HEK293 (cell line): ENCODE results near the gene CAPN12.

Experiments used
- CTCF ChIA-PET: fragments of 350-600 bp; formaldehyde crosslinking; extraction: SDS; loops from one replicate; lab custom pipeline; 2021; ENCODE audit warnings: antibody characterized with exemption; lab: Yijun Ruan, JAX
- POLR2A ChIA-PET: fragments of 300-600 bp; formaldehyde crosslinking; extraction: SDS; loops from one replicate; lab custom pipeline; 2020; ENCODE audit warnings: antibody characterized with exemption, inconsistent platforms; lab: Yijun Ruan, JAX
- H3K27ac ChIP-seq: fragments of 200-500 bp; sonication (Bioruptor generic); 2 replicates; pipeline ENCODE4 v1.5.1; 2014; ENCODE audit warnings: low read depth, low read length, control low read depth, inconsistent platforms; ENCODE audit errors: extremely low read depth
- H3K36me3 ChIP-seq, 2 experiments: fragments of 200-500 bp in 1 of 2; sonication (Bioruptor generic) in 1 of 2; 1 replicate in 1 of 2; 2 replicates in 1 of 2; pipeline ENCODE4 v1.5.1; 2014 to 2017; ENCODE audit warnings: inconsistent platforms in 2 of 2, low read length in 2 of 2; ENCODE audit not compliant: control insufficient read depth in 2 of 2, insufficient read depth in 1 of 2
- H3K4me1 ChIP-seq: fragments of 200-500 bp; sonication (Bioruptor generic); 2 replicates; pipeline ENCODE4 v1.5.1; 2014; ENCODE audit warnings: mild to moderate bottlenecking, low read length, inconsistent platforms; ENCODE audit not compliant: control insufficient read depth, insufficient read depth
- H3K4me3 ChIP-seq: 2 replicates; pipeline ENCODE4 v1.5.1; 2011; ENCODE audit warnings: low read depth, mild to moderate bottlenecking, control low read depth, low read length, moderate library complexity
- H3K9me3 ChIP-seq: fragments of 200-500 bp; sonication (Bioruptor generic); 2 replicates; pipeline ENCODE4 v1.5.1; 2014; ENCODE audit warnings: low read depth, low read length, inconsistent platforms; ENCODE audit not compliant: control insufficient read depth, insufficient read depth
- BCL11B ChIP-seq: fragments of 450-650 bp; formaldehyde crosslinking; IDR thresholded peaks from 2 replicates; pipeline ENCODE4 v1.5.1; 2016; ENCODE audit warnings: low read depth, missing biosample characterization, missing genetic modification characterization
- CTCF ChIP-seq: fragments of 450-650 bp; formaldehyde crosslinking; IDR thresholded peaks from 2 replicates; pipeline ENCODE4 v1.5.1; 2016; ENCODE audit warnings: missing biosample characterization, missing genetic modification characterization
- GLI4 ChIP-seq: fragments of 450-650 bp; formaldehyde crosslinking; IDR thresholded peaks from 2 replicates; pipeline ENCODE4 v1.5.1; 2016; ENCODE audit warnings: missing biosample characterization, missing genetic modification characterization
- KLF10 ChIP-seq: fragments of 450-650 bp; IDR thresholded peaks from 2 replicates; pipeline ENCODE4 v1.5.1; 2018; ENCODE audit warnings: missing biosample characterization, mild to moderate bottlenecking, missing genetic modification characterization
- PRDM1 ChIP-seq: fragments of 450-650 bp; formaldehyde crosslinking; IDR thresholded peaks from 2 replicates; pipeline ENCODE4; 2016; ENCODE audit warnings: missing biosample characterization, missing genetic modification characterization
- ZBTB1 ChIP-seq: fragments of 450-650 bp; formaldehyde crosslinking; IDR thresholded peaks from 2 replicates; pipeline ENCODE4 v1.5.1; 2016; ENCODE audit warnings: missing biosample characterization, missing genetic modification characterization
- ZBTB7A ChIP-seq: fragments of 450-650 bp; formaldehyde crosslinking; IDR thresholded peaks from 2 replicates; pipeline ENCODE4 v1.5.1; 2016; ENCODE audit warnings: low read depth, missing biosample characterization, missing genetic modification characterization
- ZIC2 ChIP-seq: fragments of 450-650 bp; formaldehyde crosslinking; IDR thresholded peaks from 2 replicates; pipeline ENCODE4 v1.5.1; 2016; ENCODE audit warnings: missing biosample characterization, missing genetic modification characterization
- ZNF202 ChIP-seq: fragments of 450-650 bp; formaldehyde crosslinking; IDR thresholded peaks from 2 replicates; pipeline ENCODE4 v1.5.1; 2016; ENCODE audit warnings: missing biosample characterization, missing genetic modification characterization, borderline replicate concordance
- ZNF214 ChIP-seq: fragments of 450-650 bp; formaldehyde crosslinking; IDR thresholded peaks from 2 replicates; pipeline ENCODE4 v1.5.1; 2017; ENCODE audit warnings: missing biosample characterization, mild to moderate bottlenecking, missing genetic modification characterization, borderline replicate concordance
- ZNF354C ChIP-seq: fragments of 450-650 bp; formaldehyde crosslinking; IDR thresholded peaks from 2 replicates; pipeline ENCODE4 v1.5.1; 2016; ENCODE audit warnings: missing biosample characterization, missing genetic modification characterization, low read depth, borderline replicate concordance
- ZNF658 ChIP-seq: fragments of 450-650 bp; formaldehyde crosslinking; IDR thresholded peaks from 2 replicates; pipeline ENCODE4; 2016; ENCODE audit warnings: missing biosample characterization, missing genetic modification characterization
- ZNF747 ChIP-seq: fragments of 450-650 bp; formaldehyde crosslinking; IDR thresholded peaks from 2 replicates; pipeline ENCODE4 v1.5.1; 2016; ENCODE audit warnings: missing biosample characterization, missing genetic modification characterization
- ZNF777 ChIP-seq: fragments of 450-650 bp; formaldehyde crosslinking; IDR thresholded peaks from 2 replicates; pipeline ENCODE4 v1.5.1; 2017; ENCODE audit warnings: missing biosample characterization, missing genetic modification characterization, borderline replicate concordance
- TF ChIP-seq, protein P1 (sequence below): fragments of 450-650 bp; formaldehyde crosslinking; IDR thresholded peaks from 2 replicates; pipeline ENCODE4 v1.5.1; 2016; ENCODE audit warnings: missing biosample characterization, missing genetic modification characterization
- TF ChIP-seq, protein P2 (sequence below): fragments of 450-650 bp; formaldehyde crosslinking; IDR thresholded peaks from 2 replicates; pipeline ENCODE4 v1.5.1; 2016; ENCODE audit warnings: missing biosample characterization, missing genetic modification characterization, borderline replicate concordance

Gene CAPN12

DNA sequence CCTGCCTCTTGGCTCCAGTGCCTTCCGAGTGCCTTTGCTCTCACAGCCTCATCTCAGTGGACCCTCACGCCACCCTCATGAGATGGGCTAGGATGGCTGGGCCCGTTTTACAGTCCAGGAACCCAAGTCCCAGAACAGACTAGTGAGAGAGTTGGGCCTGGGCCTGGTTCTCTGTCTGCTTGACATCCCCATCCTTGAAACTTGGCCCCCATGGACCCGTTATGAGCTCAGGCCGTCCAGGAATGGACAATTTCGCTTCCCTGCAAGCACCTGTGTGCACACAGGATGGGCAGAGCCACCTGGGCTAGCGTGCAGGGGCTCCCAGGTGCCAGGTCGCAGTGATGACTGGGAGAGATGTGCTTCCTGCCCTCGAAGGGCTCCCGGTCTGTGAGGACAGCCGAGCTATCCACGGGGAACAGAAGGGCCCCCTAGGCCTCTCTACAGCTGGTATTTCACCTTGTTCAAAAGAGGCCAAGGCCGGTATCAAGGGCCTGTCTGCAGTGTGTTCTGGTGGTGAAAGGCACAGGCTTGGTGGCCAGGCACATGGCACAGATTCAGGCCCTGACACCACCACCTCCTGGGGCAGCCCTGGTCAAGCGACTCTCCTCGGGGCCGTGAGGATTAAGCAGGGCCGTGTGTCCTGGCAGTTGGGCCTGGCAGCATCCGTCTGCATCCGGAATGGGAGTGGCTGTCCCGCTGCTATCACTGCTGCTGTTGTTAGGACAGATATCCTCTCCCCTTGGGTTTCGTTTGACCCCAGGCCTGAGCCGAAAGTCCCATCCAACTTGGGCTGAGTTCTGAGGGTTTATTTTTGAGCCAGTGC, 38.9 kb downstream of the CAPN12 start (continued):
- TF ChIP-seq ZNF202 = no peak
- TF ChIP-seq ZNF658 (tag by site-specific recombination) = no peak
- no peak for TF ChIP-seq BCL11B

DNA sequence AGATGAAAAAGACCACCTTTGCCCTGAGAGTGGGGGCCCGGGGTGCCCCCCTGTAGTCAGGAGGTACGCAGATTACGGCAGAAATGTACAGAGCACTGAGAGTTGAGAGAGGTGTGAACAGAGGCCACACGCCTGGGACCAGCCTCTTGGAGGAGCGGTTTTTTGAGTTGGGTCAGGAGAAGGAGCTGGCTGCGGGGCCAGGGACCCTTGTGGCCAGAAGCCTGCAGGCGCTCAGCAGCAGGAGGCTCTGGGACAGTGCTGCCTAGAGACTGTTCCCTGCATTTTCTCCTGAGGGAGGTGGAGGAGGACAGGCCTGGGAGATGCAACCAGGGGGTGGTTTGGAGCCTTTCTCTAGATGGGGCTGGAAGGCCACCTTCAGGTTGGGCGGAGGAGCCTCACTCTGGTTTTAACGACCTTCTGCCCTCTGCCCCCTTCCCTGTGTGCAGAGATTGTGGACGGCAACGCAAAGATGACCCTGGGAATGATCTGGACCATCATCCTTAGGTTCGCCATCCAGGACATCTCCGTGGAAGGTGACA, 39.7 kb downstream of the CAPN12 start:
- CTCF ChIA-PET = no interaction called here
- Histone ChIP-seq H3K27ac (peak overlapping the region; percentile 46; the same call in 1 of the 2 replicates), H3K36me3 (peaks cover 72 to 94% of the 10 kb centered on the region in 2 experiments), H3K9me3 (no peaks in the 10 kb centered on the region), H3K4me1 (no peaks in the 10 kb centered on the region), H3K4me3 (no peak overlapping the region)
- no peak for TF ChIP-seq KLF10
- TF ChIP-seq PRDM1 (tag by site-specific recombination) = no peak
- 0 out of 2 replicates have a peak, but pooled peaks have one; percentile 22 for TF ChIP-seq CTCF (tag by site-specific recombination)
- POLR2A ChIA-PET = interaction anchor here (1.2 to 3.6 kb wide), 2 partner anchors 45 to 57 kb away, joined by 4 to 10 read pairs; partner anchors contain the start of gene ACTN4

- Histone ChIP-seq H3K4me1 (no peaks in the 10 kb centered on the region), H3K4me3 (no peak overlapping the region), H3K9me3 (no peaks in the 10 kb centered on the region), H3K27ac (peak overlapping the region; percentile 34; the same call in 1 of the 2 replicates), H3K36me3 (peaks cover 62 to 84% of the 10 kb centered on the region in 2 experiments)
- POLR2A ChIA-PET = interaction anchor here (0.7 to 3.6 kb wide), 4 partner anchors 13 to 56 kb away, joined by 3 to 10 read pairs (median 4); partner anchors contain the start of gene ACTN4
- CTCF ChIA-PET = interaction anchor here (0.9 to 1.2 kb wide), 2 partner anchors 69 to 188 kb away, joined by 3 to 4 read pairs; no protein-coding TSS in a partner anchor
- TF ChIP-seq ZNF777 (tag by site-specific recombination) (no peak), ZIC2 (tag by site-specific recombination) (no peak), ZNF214 (no peak), ZNF354C (no peak), ZBTB7A (tag by site-specific recombination) (no peak), ZBTB1 (no peak), ZNF747 (tag by site-specific recombination) (no peak), GLI4 (tag by site-specific recombination) (no peak)
- TF ChIP-seq, protein P1, sequence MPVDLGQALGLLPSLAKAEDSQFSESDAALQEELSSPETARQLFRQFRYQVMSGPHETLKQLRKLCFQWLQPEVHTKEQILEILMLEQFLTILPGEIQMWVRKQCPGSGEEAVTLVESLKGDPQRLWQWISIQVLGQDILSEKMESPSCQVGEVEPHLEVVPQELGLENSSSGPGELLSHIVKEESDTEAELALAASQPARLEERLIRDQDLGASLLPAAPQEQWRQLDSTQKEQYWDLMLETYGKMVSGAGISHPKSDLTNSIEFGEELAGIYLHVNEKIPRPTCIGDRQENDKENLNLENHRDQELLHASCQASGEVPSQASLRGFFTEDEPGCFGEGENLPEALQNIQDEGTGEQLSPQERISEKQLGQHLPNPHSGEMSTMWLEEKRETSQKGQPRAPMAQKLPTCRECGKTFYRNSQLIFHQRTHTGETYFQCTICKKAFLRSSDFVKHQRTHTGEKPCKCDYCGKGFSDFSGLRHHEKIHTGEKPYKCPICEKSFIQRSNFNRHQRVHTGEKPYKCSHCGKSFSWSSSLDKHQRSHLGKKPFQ (tag by site-specific recombination) = no peak
- TF ChIP-seq, protein P2, sequence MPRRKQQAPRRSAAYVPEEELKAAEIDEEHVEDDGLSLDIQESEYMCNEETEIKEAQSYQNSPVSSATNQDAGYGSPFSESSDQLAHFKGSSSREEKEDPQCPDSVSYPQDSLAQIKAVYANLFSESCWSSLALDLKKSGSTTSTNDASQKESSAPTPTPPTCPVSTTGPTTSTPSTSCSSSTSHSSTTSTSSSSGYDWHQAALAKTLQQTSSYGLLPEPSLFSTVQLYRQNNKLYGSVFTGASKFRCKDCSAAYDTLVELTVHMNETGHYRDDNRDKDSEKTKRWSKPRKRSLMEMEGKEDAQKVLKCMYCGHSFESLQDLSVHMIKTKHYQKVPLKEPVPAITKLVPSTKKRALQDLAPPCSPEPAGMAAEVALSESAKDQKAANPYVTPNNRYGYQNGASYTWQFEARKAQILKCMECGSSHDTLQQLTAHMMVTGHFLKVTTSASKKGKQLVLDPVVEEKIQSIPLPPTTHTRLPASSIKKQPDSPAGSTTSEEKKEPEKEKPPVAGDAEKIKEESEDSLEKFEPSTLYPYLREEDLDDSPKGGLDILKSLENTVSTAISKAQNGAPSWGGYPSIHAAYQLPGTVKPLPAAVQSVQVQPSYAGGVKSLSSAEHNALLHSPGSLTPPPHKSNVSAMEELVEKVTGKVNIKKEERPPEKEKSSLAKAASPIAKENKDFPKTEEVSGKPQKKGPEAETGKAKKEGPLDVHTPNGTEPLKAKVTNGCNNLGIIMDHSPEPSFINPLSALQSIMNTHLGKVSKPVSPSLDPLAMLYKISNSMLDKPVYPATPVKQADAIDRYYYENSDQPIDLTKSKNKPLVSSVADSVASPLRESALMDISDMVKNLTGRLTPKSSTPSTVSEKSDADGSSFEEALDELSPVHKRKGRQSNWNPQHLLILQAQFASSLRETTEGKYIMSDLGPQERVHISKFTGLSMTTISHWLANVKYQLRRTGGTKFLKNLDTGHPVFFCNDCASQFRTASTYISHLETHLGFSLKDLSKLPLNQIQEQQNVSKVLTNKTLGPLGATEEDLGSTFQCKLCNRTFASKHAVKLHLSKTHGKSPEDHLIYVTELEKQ (tag by site-specific recombination) = no peak
- TF ChIP-seq, all 188 proteins: peak for 0
Measured at GRCh38 chr19:38703509-38703908, 40.8 kb downstream of the CAPN12 start.
